ENCODE results near the gene NRBP1.

The NRBP1 gene

DNA sequence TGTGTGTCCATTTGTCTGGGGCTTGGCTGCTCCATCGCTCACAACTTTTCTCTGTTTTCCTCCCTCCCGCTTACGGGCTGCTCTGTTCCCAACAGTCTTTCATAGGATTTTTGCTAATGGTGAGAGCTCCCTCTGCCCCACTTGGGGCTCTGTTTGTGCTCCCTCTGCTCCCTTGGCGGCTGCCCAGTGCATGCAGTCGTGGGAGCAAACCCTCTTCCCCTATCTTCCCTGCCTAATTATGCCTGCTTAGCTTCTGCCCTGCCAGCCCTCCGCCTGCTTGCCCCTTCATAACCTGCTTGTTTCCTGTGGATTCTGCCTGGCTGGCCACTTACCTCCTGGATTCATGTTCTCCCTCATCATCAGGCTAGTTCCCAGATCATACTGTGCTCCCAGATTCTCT lies 7.2 kb downstream of the NRBP1 start:
- Histone ChIP-seq H3K4me3 (ENCODE audit: insufficient read depth, low read length, poor library complexity, severe bottlenecking) (no peak overlapping the region), H3K27me3 (ENCODE audit: low read length) (no peaks in the 10 kb centered on the region), H2AFZ (ENCODE audit: low read depth, low read length, severe bottlenecking) (no peak overlapping the region), H3F3A (ENCODE audit: insufficient read depth) (no peaks in the 10 kb centered on the region), H3K4me2 (ENCODE audit: low read depth, low read length, poor library complexity, severe bottlenecking) (no peak overlapping the region), H3K9me3 (ENCODE audit: insufficient read depth, low read length) (no peaks in the 10 kb centered on the region), H3K79me2 (ENCODE audit: insufficient read depth, low read length) (peaks cover 13% of the 10 kb centered on the region), H3K27ac (ENCODE audit: low read depth, low read length) (no peak overlapping the region), H4K20me1 (ENCODE audit: low read depth, low read length) (no peaks in the 10 kb centered on the region), H3K36me3 (ENCODE audit: low read length) (peaks cover 6% of the 10 kb centered on the region; the same call in 1 of the 2 replicates), H3K9ac (ENCODE audit: low read length) (no peak overlapping the region), H3K9me2 (replicated peaks; ENCODE audit: insufficient read depth, low read length) (no peaks in the 10 kb centered on the region)
- TF ChIP-seq EZH2phosphoT487 (conservative IDR thresholded peaks at IDR 0.05; ENCODE audit: low read length): no peak
- TF ChIP-seq, protein P1, sequence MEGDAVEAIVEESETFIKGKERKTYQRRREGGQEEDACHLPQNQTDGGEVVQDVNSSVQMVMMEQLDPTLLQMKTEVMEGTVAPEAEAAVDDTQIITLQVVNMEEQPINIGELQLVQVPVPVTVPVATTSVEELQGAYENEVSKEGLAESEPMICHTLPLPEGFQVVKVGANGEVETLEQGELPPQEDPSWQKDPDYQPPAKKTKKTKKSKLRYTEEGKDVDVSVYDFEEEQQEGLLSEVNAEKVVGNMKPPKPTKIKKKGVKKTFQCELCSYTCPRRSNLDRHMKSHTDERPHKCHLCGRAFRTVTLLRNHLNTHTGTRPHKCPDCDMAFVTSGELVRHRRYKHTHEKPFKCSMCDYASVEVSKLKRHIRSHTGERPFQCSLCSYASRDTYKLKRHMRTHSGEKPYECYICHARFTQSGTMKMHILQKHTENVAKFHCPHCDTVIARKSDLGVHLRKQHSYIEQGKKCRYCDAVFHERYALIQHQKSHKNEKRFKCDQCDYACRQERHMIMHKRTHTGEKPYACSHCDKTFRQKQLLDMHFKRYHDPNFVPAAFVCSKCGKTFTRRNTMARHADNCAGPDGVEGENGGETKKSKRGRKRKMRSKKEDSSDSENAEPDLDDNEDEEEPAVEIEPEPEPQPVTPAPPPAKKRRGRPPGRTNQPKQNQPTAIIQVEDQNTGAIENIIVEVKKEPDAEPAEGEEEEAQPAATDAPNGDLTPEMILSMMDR (IDR thresholded peaks at IDR 0.05; ENCODE audit: insufficient read depth, low read length, poor library complexity, severe bottlenecking): no peak

DNA sequence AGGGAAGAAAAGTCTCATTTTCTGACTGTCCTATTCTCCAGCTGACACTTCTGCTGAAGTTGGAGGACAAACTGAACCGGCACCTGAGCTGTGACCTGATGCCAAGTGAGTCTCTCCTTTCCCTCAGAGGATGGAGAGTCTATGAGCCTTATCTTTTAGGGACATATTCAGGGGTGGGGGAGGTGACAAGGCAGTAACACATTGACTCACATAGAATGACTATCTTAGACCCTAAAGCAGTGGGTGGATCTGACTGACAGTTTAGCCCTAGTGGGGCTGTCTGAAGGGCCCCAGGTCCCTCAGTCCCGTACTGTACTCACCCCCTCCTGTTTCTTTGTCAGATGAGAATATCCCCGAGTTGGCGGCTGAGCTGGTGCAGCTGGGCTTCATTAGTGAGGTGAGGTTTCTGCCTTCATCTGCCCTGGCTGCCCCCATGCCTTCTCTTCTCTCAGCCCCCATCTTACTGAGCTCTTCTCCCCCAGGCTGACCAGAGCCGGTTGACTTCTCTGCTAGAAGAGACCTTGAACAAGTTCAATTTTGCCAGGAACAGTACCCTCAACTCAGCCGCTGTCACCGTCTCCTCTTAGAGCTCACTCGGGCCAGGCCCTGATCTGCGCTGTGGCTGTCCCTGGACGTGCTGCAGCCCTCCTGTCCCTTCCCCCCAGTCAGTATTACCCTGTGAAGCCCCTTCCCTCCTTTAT lies 12.9 kb downstream of the NRBP1 start:
- Histone ChIP-seq H4K20me1 (ENCODE audit: low read depth, low read length) (no peaks in the 10 kb centered on the region), H3K9ac (ENCODE audit: low read length) (no peak overlapping the region), H3K4me3 (ENCODE audit: insufficient read depth, low read length, poor library complexity, severe bottlenecking) (no peak overlapping the region), H3K27ac (ENCODE audit: low read depth, low read length) (no peak overlapping the region), H3K79me2 (ENCODE audit: insufficient read depth, low read length) (no peaks in the 10 kb centered on the region), H3K36me3 (ENCODE audit: low read length) (peaks cover 3% of the 10 kb centered on the region; the same call in 1 of the 2 replicates), H3K27me3 (ENCODE audit: low read length) (no peaks in the 10 kb centered on the region), H3K4me2 (ENCODE audit: low read depth, low read length, poor library complexity, severe bottlenecking) (no peak overlapping the region), H3F3A (ENCODE audit: insufficient read depth) (no peaks in the 10 kb centered on the region), H3K9me3 (ENCODE audit: insufficient read depth, low read length) (no peaks in the 10 kb centered on the region), H3K9me2 (replicated peaks; ENCODE audit: insufficient read depth, low read length) (no peaks in the 10 kb centered on the region), H2AFZ (ENCODE audit: low read depth, low read length, severe bottlenecking) (no peak overlapping the region)
- TF ChIP-seq, protein P1 (IDR thresholded peaks at IDR 0.05; ENCODE audit: insufficient read depth, low read length, poor library complexity, severe bottlenecking): no peak
- no peak for TF ChIP-seq EZH2phosphoT487 (conservative IDR thresholded peaks at IDR 0.05; ENCODE audit: low read length)

DNA sequence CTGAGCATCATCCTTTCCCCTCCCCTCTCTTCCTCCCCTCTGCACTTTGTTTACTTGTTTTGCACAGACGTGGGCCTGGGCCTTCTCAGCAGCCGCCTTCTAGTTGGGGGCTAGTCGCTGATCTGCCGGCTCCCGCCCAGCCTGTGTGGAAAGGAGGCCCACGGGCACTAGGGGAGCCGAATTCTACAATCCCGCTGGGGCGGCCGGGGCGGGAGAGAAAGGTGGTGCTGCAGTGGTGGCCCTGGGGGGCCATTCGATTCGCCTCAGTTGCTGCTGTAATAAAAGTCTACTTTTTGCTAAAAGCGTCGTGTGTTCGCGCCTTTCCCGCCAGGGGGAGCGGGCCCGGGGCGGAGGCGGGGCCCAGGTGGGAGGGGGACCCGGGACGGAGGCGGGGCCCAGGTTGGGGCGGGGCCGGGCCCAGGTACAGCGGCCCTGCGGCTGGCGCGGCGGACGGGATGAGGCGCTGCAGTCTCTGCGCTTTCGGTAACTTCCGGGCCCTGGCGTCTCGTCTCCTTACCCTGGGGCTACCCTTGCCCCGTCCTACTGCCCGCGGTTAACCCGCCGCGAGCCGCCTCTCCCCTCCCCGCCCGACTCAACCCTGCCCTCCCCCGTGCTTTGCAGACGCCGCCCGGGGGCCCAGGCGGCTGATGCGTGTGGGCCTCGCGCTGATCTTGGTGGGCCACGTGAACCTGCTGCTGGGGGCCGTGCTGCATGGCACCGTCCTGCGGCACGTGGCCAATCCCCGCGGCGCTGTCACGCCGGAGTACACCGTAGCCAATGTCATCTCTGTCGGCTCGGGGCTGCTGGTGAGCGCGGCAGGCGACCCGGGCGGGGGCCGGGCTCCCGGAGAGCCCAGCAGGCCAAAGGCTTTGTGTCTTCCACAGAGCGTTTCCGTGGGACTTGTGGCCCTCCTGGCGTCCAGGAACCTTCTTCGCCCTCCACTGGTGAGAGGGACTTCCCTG lies 13.8 kb downstream of the NRBP1 start, which contains the start of gene KRTCAP3:
Gene KRTCAP3 (plus strand): TSS at position 424 of the 962 bp plus-strand sequence. CDS start 32 bp downstream, at position 456.
- H3F3A ChIP-seq (ENCODE audit: insufficient read depth): no peaks in the 10 kb centered on the region
- H3K4me2 ChIP-seq (ENCODE audit: low read depth, low read length, poor library complexity, severe bottlenecking): peak within 1 kb of the TSS; percentile 21
- H3K4me3 ChIP-seq (ENCODE audit: insufficient read depth, low read length, poor library complexity, severe bottlenecking): no peak within 1 kb of the TSS
- H3K9me2 ChIP-seq (replicated peaks; ENCODE audit: insufficient read depth, low read length): no peaks in the 10 kb centered on the region
- H3K27ac ChIP-seq (ENCODE audit: low read depth, low read length): no peak within 1 kb of the TSS
- no peaks in the 10 kb centered on the region for H3K9me3 ChIP-seq (ENCODE audit: insufficient read depth, low read length)
- no peaks in the 10 kb centered on the region for H3K27me3 ChIP-seq (ENCODE audit: low read length)
- H3K9ac ChIP-seq (ENCODE audit: low read length): no peak within 1 kb of the TSS
- H3K36me3 ChIP-seq (ENCODE audit: low read length): peaks cover 3% of the 10 kb centered on the region; the same call in 1 of the 2 replicates
- H3K79me2 ChIP-seq (ENCODE audit: insufficient read depth, low read length): no peaks in the 10 kb centered on the region
- TF ChIP-seq EZH2phosphoT487 (conservative IDR thresholded peaks at IDR 0.05; ENCODE audit: low read length): no peak
- TF ChIP-seq, protein P1 (IDR thresholded peaks at IDR 0.05; ENCODE audit: insufficient read depth, low read length, poor library complexity, severe bottlenecking): peak; percentile 19
- no peaks in the 10 kb centered on the region for H4K20me1 ChIP-seq (ENCODE audit: low read depth, low read length)
- H2AFZ ChIP-seq (ENCODE audit: low read depth, low read length, severe bottlenecking): no peak within 1 kb of the TSS

Data from SU-DHL-6 (cell line).